OCI-LY3 (cell line): ENCODE measurements around the gene TRIM44.

Source experiments
- EZH2phosphoT487 ChIP-seq: fragments of 200-600 bp; shearing (Covaris generic); IDR thresholded peaks from 2 replicates; pipeline ENCODE4 v1.6.1; 2018; ENCODE audit warnings: antibody characterized with exemption, mixed run types, low read depth
- TF ChIP-seq, protein P1 (sequence below): fragments of 200-600, 300-600 bp; sonication (generic); IDR thresholded peaks from 2 replicates; pipeline ENCODE4 v1.5.1; 2014; ENCODE audit warnings: antibody characterized with exemption, low read length, low read depth

DNA sequence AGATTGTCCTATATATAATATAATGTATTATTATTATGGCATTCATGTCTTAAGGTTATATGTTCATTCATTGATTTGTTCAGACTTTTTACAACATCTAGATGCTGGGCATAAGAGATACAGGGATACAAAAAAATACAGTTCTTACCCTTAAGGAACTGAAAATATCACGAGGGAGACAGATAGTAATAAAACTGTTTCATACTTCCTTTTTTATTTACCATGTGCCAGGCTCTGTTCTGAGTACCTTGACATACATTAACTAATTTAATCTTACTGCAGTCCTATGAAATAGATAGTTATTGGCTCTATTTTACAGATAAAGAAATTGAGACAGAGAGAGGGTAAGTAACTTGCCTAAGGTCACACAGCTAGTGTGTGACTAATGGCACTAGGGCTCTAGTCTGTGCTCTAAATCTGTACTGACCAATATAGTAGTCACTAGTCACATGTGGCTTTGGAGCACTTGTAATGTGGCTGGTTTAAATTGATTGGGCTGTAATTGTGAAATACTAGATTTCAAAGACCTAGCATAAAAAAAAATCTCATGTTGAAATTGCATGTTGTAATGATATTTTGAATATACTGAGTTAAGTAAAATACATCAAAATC, 21.3 kb downstream of the TRIM44 start:
- TF ChIP-seq, protein P1, sequence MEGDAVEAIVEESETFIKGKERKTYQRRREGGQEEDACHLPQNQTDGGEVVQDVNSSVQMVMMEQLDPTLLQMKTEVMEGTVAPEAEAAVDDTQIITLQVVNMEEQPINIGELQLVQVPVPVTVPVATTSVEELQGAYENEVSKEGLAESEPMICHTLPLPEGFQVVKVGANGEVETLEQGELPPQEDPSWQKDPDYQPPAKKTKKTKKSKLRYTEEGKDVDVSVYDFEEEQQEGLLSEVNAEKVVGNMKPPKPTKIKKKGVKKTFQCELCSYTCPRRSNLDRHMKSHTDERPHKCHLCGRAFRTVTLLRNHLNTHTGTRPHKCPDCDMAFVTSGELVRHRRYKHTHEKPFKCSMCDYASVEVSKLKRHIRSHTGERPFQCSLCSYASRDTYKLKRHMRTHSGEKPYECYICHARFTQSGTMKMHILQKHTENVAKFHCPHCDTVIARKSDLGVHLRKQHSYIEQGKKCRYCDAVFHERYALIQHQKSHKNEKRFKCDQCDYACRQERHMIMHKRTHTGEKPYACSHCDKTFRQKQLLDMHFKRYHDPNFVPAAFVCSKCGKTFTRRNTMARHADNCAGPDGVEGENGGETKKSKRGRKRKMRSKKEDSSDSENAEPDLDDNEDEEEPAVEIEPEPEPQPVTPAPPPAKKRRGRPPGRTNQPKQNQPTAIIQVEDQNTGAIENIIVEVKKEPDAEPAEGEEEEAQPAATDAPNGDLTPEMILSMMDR, result no peak
- no peak for TF ChIP-seq EZH2phosphoT487
